ENCODE data around the gene NDC1. TPM values are rescaled to one million over a fixed set of nuclear protein-coding genes. Genes with fewer than 3 reads are reported as not detected.
"Not testable (repeated sequence)": the region's sequence is repeated elsewhere in the genome, so short reads cannot be mapped to it uniquely, and the experiment has no call there.

Gene NDC1
- 12.3 TPM for total RNA-seq

- no peak for TF ChIP-seq CTCF (IDR thresholded peaks at IDR 0.05)
- peak; percentile 92 to 99 for TF ChIP-seq POLR2AphosphoS5 (IDR thresholded peaks at IDR 0.05; ENCODE audit: insufficient read depth in 1 of 2, low read depth in 1 of 2)
Measured at GRCh38 chr1:53837924-53838653, at the start of gene NDC1. Gene NDC1 (minus strand): TSS chr1:53838296. CDS start chr1:53838261, 35 bp downstream.

GRCh38 chr1:53883600-53883999 lies 45.5 kb upstream of the NDC1 start:
- DNase-seq (ENCODE audit: extremely low spot score in 2 of 2); H3K4me1 ChIP-seq; intact Hi-C loops (cut with DNase I); H3K9me3 ChIP-seq; H3K4me3 ChIP-seq; H3K27me3 ChIP-seq; H3K27ac ChIP-seq: not testable (repeated sequence)
- H3K36me3 ChIP-seq: peaks cover 0 to 20% of the 10 kb centered on the region in 2 donors

More at GRCh38 chr1:53837924-53838653, at the start of gene NDC1:
- Histone ChIP-seq H3K27ac (peak within 1 kb of the TSS; percentile 87), H3K27me3 (no peaks in the 10 kb centered on the region), H3K4me3 (peak within 1 kb of the TSS; percentile 70 to 94), H3K36me3 (no peaks in the 10 kb centered on the region), H3K4me1 (peaks cover 7% of the 10 kb centered on the region), H3K9me3 (no peaks in the 10 kb centered on the region)
- peak; percentile 91 to 96 for DNase-seq (ENCODE audit: extremely low spot score in 2 of 2)
- intact Hi-C loops (cut with DNase I): no loop called here

GRCh38 chr1:53881853-53882252 lies 43.8 kb upstream of the NDC1 start:
- H3K4me3 ChIP-seq; H3K4me1 ChIP-seq; intact Hi-C loops (cut with DNase I); DNase-seq (ENCODE audit: extremely low spot score in 2 of 2); H3K9me3 ChIP-seq; H3K27ac ChIP-seq; H3K27me3 ChIP-seq: not testable (repeated sequence)
- H3K36me3 ChIP-seq: peaks cover 0 to 24% of the 10 kb centered on the region in 2 donors

- Histone ChIP-seq H3K27me3 (no peaks in the 10 kb centered on the region), H3K4me1 (no peaks in the 10 kb centered on the region), H3K27ac (no peak overlapping the region), H3K36me3 (peaks cover 0 to 20% of the 10 kb centered on the region in 2 donors), H3K9me3 (no peaks in the 10 kb centered on the region), H3K4me3 (no peak overlapping the region)
- no peak for DNase-seq (ENCODE audit: extremely low spot score in 2 of 2)
- TF ChIP-seq POLR2AphosphoS5 (IDR thresholded peaks at IDR 0.05; ENCODE audit: insufficient read depth in 1 of 2, low read depth in 1 of 2): no peak
- TF ChIP-seq CTCF (IDR thresholded peaks at IDR 0.05): peak; percentile 29 to 43 (median 42)
- intact Hi-C loops (cut with DNase I): no loop called here
Measured at GRCh38 chr1:53878492-53879105, 40.5 kb upstream of the NDC1 start.

GRCh38 chr1:53875150-53875549 lies 37.1 kb upstream of the NDC1 start:
- H3K4me3 ChIP-seq; DNase-seq (ENCODE audit: extremely low spot score in 2 of 2); H3K27me3 ChIP-seq; H3K4me1 ChIP-seq; intact Hi-C loops (cut with DNase I); H3K27ac ChIP-seq; H3K9me3 ChIP-seq: not testable (repeated sequence)
- H3K36me3 ChIP-seq: peaks cover 4 to 28% of the 10 kb centered on the region in 2 donors

GRCh38 chr1:53871773-53872484 lies 33.8 kb upstream of the NDC1 start:
- Histone ChIP-seq H3K4me3 (no peak overlapping the region), H3K36me3 (peaks cover 4 to 40% of the 10 kb centered on the region in 2 donors), H3K27ac (no peak overlapping the region), H3K27me3 (no peaks in the 10 kb centered on the region), H3K4me1 (no peaks in the 10 kb centered on the region), H3K9me3 (no peaks in the 10 kb centered on the region)
- intact Hi-C loops (cut with DNase I): no loop called here
- no peak for DNase-seq (ENCODE audit: extremely low spot score in 2 of 2)
- TF ChIP-seq CTCF (IDR thresholded peaks at IDR 0.05) (no peak), POLR2AphosphoS5 (IDR thresholded peaks at IDR 0.05; ENCODE audit: insufficient read depth in 1 of 2, low read depth in 1 of 2) (no peak), POLR2A (IDR thresholded peaks at IDR 0.05) (no peak)
